HepG2 (cell line): ENCODE measurements around the gene TMEM165. TPM values are rescaled to one million over a fixed set of nuclear protein-coding genes. Genes with fewer than 3 reads are reported as not detected.
A peak's percentile ranks its signal among the peaks of the same experiment; 100 is the strongest.

ENCODE experiments used
- ATAD3A ChIP-seq: sonication (generic); formaldehyde crosslinking; IDR thresholded peaks from 2 replicates; pipeline ENCODE4 v1.4.0; 2020; ENCODE audit warnings: missing genetic modification reagents
- HNF4A ChIP-seq: sonication (generic); formaldehyde crosslinking; IDR thresholded peaks from 2 replicates; pipeline ENCODE4 v1.4.0; 2020; ENCODE audit warnings: missing genetic modification reagents
- KDM2A ChIP-seq: sonication (generic); formaldehyde crosslinking; IDR thresholded peaks from 2 replicates; pipeline ENCODE4 v1.4.0; 2020; ENCODE audit warnings: low read depth, missing genetic modification reagents, borderline replicate concordance
- MED8 ChIP-seq: sonication (generic); formaldehyde crosslinking; IDR thresholded peaks from 2 replicates; pipeline ENCODE4 v1.8.1; 2023; ENCODE audit warnings: mild to moderate bottlenecking, missing genetic modification reagents; ENCODE audit not compliant: insufficient replicate concordance
- MLLT10 ChIP-seq: sonication (generic); formaldehyde crosslinking; IDR thresholded peaks from 2 replicates; pipeline ENCODE4 v1.4.0; 2020; ENCODE audit warnings: missing genetic modification reagents
- ZBTB20 ChIP-seq: sonication (generic); formaldehyde crosslinking; IDR thresholded peaks from 2 replicates; pipeline ENCODE4 v1.8.1; 2023; ENCODE audit warnings: missing genetic modification reagents, low read depth, mild to moderate bottlenecking, borderline replicate concordance
- ZFY ChIP-seq: sonication (generic); formaldehyde crosslinking; IDR thresholded peaks from 2 replicates; pipeline ENCODE4 v1.4.0; 2020; ENCODE audit warnings: missing genetic modification reagents
- ZNF180 ChIP-seq: sonication (generic); formaldehyde crosslinking; IDR thresholded peaks from 2 replicates; pipeline ENCODE4 v1.4.0; 2020; ENCODE audit warnings: low read depth, missing genetic modification reagents, borderline replicate concordance
- ZNF605 ChIP-seq: sonication (generic); formaldehyde crosslinking; IDR thresholded peaks from 2 replicates; pipeline ENCODE4 v1.8.0; 2022; ENCODE audit warnings: mild to moderate bottlenecking, missing genetic modification reagents
- ZNF749 ChIP-seq: sonication (generic); formaldehyde crosslinking; IDR thresholded peaks from 2 replicates; pipeline ENCODE4 v1.8.0; 2022; ENCODE audit warnings: mild to moderate bottlenecking, missing genetic modification reagents, moderate library complexity, borderline replicate concordance
- ZNF768 ChIP-seq: sonication (generic); formaldehyde crosslinking; IDR thresholded peaks from 2 replicates; pipeline ENCODE4 v1.4.0; 2020; ENCODE audit warnings: missing genetic modification reagents
- ZNF878 ChIP-seq: sonication (generic); formaldehyde crosslinking; IDR thresholded peaks from 2 replicates; pipeline ENCODE4 v1.8.1; 2023; ENCODE audit warnings: mild to moderate bottlenecking, missing genetic modification reagents, moderate library complexity
- polyA plus RNA-seq, 8 experiments: library from polyadenylated mRNA; depleted of rRNA in 3 of 8; stranded (reverse) in 7 of 8; unstranded in 1 of 8; fragments of >200 nt; fragmentation: Illumina TruSeq in 4 of 8; extraction: Trizol in 4 of 8; gene quantifications; 2 replicates each; pipeline versions ENCODE4 v1.2.1 to v1.2.3, GENCODE V29; 2011 to 2016; ENCODE audit warnings: low read depth in 4 of 8, missing spikeins in 1 of 8, mixed read lengths in 1 of 8; ENCODE audit not compliant: insufficient read depth in 1 of 8
- total RNA-seq, 5 experiments: library from RNA; depleted of rRNA; stranded (reverse); fragments of >200 nt; fragmentation: Illumina TruSeq; extraction: Trizol; gene quantifications; 2 replicates each; pipeline ENCODE4 v1.2.3, GENCODE V29; 2016; ENCODE audit warnings: low read depth in 1 of 5
- TF ChIP-seq, protein P1 (sequence below): sonication (generic); formaldehyde crosslinking; IDR thresholded peaks from 2 replicates; pipeline ENCODE4 v1.4.0; 2020; ENCODE audit warnings: missing genetic modification reagents, mild to moderate bottlenecking, borderline replicate concordance
- TF ChIP-seq, protein P2 (sequence below), 2 experiments: fragments of 450-650 bp in 1 of 2; sonication (generic) in 1 of 2; formaldehyde crosslinking in 1 of 2; IDR thresholded peaks; 2 replicates each; pipeline versions ENCODE4 v1.6.1 to v1.8.0; 2016 to 2022; ENCODE audit warnings: antibody characterized with exemption in 1 of 2, mild to moderate bottlenecking in 1 of 2, missing genetic modification reagents in 1 of 2
- TF ChIP-seq, protein P3 (sequence below): sonication (generic); formaldehyde crosslinking; IDR thresholded peaks from 2 replicates; pipeline ENCODE4 v1.5.0; 2020; ENCODE audit warnings: missing genetic modification reagents, mild to moderate bottlenecking, borderline replicate concordance

TMEM165 gene
- total and polyA plus RNA-seq, 2 of the 13 experiments (the other 11 are each of a cell fraction or from before 2014, with no cell fraction given) = 54.6 to 103 TPM

DNA sequence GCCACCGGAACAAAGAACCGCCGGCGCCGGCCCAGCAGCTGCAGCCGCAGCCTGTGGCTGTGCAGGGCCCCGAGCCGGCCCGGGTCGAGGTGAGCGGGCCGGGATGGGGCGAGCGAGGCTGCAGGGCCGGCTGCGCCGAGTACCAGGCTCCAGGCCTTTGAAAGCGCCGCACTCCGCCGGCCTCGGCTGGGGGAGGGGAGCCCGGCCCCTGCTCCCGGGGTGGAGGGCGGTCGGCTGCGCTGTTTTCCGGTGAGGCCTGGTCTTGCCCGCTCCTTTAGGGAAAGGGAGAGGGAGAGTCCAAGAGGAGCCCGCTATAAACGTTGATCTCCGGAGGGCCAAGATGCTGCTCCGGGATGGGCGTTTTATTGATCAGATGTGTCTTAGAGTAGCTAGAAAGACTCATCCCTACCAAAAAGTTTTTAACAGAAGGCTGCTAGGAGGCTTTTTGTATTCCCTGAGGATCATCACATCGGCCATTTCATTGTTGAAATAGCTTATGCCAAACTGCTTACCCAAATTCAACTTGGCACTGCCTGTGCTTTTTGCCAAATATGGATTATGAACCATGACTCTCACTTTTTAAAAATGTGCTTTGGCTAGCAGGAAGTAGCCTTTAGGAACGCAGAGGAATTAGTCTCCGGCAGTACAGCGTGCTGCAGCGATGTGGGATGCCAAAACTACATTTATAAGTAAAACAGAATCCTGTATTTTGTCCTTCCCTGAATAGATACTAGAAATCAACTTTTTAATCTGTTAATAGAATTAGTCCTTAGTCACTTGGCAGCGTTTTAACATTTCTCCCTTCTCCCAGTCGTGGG lies 760 bp downstream of the TMEM165 start (continued):
- TF ChIP-seq, protein P1, sequence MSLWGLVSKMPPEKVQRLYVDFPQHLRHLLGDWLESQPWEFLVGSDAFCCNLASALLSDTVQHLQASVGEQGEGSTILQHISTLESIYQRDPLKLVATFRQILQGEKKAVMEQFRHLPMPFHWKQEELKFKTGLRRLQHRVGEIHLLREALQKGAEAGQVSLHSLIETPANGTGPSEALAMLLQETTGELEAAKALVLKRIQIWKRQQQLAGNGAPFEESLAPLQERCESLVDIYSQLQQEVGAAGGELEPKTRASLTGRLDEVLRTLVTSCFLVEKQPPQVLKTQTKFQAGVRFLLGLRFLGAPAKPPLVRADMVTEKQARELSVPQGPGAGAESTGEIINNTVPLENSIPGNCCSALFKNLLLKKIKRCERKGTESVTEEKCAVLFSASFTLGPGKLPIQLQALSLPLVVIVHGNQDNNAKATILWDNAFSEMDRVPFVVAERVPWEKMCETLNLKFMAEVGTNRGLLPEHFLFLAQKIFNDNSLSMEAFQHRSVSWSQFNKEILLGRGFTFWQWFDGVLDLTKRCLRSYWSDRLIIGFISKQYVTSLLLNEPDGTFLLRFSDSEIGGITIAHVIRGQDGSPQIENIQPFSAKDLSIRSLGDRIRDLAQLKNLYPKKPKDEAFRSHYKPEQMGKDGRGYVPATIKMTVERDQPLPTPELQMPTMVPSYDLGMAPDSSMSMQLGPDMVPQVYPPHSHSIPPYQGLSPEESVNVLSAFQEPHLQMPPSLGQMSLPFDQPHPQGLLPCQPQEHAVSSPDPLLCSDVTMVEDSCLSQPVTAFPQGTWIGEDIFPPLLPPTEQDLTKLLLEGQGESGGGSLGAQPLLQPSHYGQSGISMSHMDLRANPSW (CRISPR knock-in tag) = no peak
- TF ChIP-seq ATAD3A (CRISPR knock-in tag) (no peak), ZNF878 (CRISPR knock-in tag) (0 out of 2 replicates have a peak, but pooled peaks have one; percentile 42), ZNF605 (CRISPR knock-in tag) (no peak), ZBTB20 (no peak), ZNF180 (no peak), MED8 (no peak), HNF4A (no peak), KDM2A (CRISPR knock-in tag) (no peak), ZNF768 (CRISPR knock-in tag) (no peak), ZFY (peak; percentile 75), MLLT10 (CRISPR knock-in tag) (no peak), ZNF749 (CRISPR knock-in tag) (no peak)
- TF ChIP-seq, protein P2, sequence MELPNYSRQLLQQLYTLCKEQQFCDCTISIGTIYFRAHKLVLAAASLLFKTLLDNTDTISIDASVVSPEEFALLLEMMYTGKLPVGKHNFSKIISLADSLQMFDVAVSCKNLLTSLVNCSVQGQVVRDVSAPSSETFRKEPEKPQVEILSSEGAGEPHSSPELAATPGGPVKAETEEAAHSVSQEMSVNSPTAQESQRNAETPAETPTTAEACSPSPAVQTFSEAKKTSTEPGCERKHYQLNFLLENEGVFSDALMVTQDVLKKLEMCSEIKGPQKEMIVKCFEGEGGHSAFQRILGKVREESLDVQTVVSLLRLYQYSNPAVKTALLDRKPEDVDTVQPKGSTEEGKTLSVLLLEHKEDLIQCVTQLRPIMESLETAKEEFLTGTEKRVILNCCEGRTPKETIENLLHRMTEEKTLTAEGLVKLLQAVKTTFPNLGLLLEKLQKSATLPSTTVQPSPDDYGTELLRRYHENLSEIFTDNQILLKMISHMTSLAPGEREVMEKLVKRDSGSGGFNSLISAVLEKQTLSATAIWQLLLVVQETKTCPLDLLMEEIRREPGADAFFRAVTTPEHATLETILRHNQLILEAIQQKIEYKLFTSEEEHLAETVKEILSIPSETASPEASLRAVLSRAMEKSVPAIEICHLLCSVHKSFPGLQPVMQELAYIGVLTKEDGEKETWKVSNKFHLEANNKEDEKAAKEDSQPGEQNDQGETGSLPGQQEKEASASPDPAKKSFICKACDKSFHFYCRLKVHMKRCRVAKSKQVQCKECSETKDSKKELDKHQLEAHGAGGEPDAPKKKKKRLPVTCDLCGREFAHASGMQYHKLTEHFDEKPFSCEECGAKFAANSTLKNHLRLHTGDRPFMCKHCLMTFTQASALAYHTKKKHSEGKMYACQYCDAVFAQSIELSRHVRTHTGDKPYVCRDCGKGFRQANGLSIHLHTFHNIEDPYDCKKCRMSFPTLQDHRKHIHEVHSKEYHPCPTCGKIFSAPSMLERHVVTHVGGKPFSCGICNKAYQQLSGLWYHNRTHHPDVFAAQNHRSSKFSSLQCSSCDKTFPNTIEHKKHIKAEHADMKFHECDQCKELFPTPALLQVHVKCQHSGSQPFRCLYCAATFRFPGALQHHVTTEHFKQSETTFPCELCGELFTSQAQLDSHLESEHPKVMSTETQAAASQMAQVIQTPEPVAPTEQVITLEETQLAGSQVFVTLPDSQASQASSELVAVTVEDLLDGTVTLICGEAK (IDR thresholded peaks at IDR 0.05) = no peak
- TF ChIP-seq, protein P2 (CRISPR knock-in tag; IDR thresholded peaks at IDR 0.05) = no peak
- TF ChIP-seq, protein P3, sequence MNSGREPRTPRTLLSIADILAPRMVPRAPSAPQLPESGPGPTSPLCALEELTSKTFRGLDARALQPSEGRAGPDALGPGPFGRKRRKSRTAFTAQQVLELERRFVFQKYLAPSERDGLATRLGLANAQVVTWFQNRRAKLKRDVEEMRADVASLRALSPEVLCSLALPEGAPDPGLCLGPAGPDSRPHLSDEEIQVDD (CRISPR knock-in tag) = no peak
